ENCODE results near the gene XXYLT1. TPM values are rescaled to one million over a fixed set of nuclear protein-coding genes. Genes with fewer than 3 reads are reported as not detected.

The XXYLT1 gene
- total and polyA plus RNA-seq, 10 of the 15 experiments (the other 5 are each of a cell fraction or from before 2014, with no cell fraction given), result 1.2 to 14.2 (median 9.3) TPM

- TF ChIP-seq CUX1 (IDR thresholded peaks at IDR 0.05; ENCODE audit: insufficient replicate concordance, low read depth, low read length) (no peak), ZNF592 (IDR thresholded peaks at IDR 0.05) (no peak), HDAC6 (IDR thresholded peaks at IDR 0.05; ENCODE audit: unreplicated experiment) (no peak)
Measured at GRCh38 chr3:195179776-195180489, 91.0 kb downstream of the XXYLT1 start (continued).
